HL-60 (cell line): ENCODE data around the gene SLC25A21.
"Not testable (repeated sequence)": the region's sequence is repeated elsewhere in the genome, so short reads cannot be mapped to it uniquely, and the experiment has no call there.

Experiments
- DNase-seq, 2 experiments: peaks; one replicate each; pipeline ENCODE4 v3.0.0-alpha.2; 2010 to 2020; ENCODE audit warnings: low read depth in 1 of 2, low spot score in 1 of 2
- H3K27ac ChIP-seq: fragments of 250-450 bp; sonication (Bioruptor Pico); replicated peaks from 2 replicates; pipeline ENCODE4 v1.5.1; 2020; ENCODE audit warnings: mild to moderate bottlenecking, moderate library complexity
- H3K27me3 ChIP-seq: fragments of 250-450 bp; sonication (Bioruptor Pico); 2 replicates; pipeline ENCODE4 v1.5.1; 2021; ENCODE audit warnings: mild to moderate bottlenecking, moderate library complexity; ENCODE audit not compliant: insufficient read depth, poor library complexity, severe bottlenecking
- H3K4me3 ChIP-seq: replicated peaks from 2 replicates; pipeline ENCODE4 v1.5.1; 2011; ENCODE audit warnings: mild to moderate bottlenecking, control low read depth, low read length; ENCODE audit not compliant: insufficient read depth
- CTCF ChIP-seq: IDR thresholded peaks from one replicate; pipeline ENCODE4 v1.5.1; 2011; ENCODE audit warnings: low read length, control low read depth, inconsistent platforms; ENCODE audit not compliant: insufficient read depth
- GABPA ChIP-seq: IDR thresholded peaks from 2 replicates; pipeline ENCODE4 v1.6.1; 2012; ENCODE audit warnings: low read depth
- POLR2AphosphoS5 ChIP-seq: IDR thresholded peaks from 2 replicates; pipeline ENCODE4 v1.6.1; 2012; ENCODE audit warnings: low read depth
- SPI1 ChIP-seq: IDR thresholded peaks from 2 replicates; pipeline ENCODE4 v1.6.1; 2012; ENCODE audit warnings: low read depth, mild to moderate bottlenecking, borderline replicate concordance
- TF ChIP-seq, protein P1 (sequence below): IDR thresholded peaks from 2 replicates; pipeline ENCODE4 v1.6.1; 2012; ENCODE audit warnings: low read depth; ENCODE audit not compliant: insufficient replicate concordance

Gene SLC25A21

DNA sequence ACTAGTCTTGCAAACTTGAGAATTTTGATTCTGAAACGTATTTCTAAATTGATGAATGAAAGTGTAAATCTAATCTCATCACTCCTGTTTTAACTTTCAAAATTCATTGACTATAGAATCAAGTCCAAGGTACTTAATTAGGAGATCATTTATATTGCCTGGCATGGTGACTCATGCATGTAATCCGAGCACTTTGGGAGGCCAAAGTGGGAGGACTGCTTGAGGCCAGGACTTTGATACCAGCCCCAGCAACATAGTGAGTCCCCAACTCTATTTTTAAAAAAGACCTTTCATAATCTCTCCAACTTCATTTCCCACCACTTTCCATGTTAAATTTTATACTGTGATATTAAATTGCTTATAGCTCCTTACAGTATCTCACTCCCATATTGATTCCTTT lies 22.3 kb upstream of the SLC25A21 start:
- Histone ChIP-seq H3K4me3 (no peak overlapping the region), H3K27ac (no peak overlapping the region)
- TF ChIP-seq, protein P1, sequence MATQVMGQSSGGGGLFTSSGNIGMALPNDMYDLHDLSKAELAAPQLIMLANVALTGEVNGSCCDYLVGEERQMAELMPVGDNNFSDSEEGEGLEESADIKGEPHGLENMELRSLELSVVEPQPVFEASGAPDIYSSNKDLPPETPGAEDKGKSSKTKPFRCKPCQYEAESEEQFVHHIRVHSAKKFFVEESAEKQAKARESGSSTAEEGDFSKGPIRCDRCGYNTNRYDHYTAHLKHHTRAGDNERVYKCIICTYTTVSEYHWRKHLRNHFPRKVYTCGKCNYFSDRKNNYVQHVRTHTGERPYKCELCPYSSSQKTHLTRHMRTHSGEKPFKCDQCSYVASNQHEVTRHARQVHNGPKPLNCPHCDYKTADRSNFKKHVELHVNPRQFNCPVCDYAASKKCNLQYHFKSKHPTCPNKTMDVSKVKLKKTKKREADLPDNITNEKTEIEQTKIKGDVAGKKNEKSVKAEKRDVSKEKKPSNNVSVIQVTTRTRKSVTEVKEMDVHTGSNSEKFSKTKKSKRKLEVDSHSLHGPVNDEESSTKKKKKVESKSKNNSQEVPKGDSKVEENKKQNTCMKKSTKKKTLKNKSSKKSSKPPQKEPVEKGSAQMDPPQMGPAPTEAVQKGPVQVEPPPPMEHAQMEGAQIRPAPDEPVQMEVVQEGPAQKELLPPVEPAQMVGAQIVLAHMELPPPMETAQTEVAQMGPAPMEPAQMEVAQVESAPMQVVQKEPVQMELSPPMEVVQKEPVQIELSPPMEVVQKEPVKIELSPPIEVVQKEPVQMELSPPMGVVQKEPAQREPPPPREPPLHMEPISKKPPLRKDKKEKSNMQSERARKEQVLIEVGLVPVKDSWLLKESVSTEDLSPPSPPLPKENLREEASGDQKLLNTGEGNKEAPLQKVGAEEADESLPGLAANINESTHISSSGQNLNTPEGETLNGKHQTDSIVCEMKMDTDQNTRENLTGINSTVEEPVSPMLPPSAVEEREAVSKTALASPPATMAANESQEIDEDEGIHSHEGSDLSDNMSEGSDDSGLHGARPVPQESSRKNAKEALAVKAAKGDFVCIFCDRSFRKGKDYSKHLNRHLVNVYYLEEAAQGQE = no peak
- no peak for TF ChIP-seq SPI1
- TF ChIP-seq POLR2AphosphoS5 = no peak
- TF ChIP-seq GABPA = no peak
- no peak for TF ChIP-seq CTCF

DNA sequence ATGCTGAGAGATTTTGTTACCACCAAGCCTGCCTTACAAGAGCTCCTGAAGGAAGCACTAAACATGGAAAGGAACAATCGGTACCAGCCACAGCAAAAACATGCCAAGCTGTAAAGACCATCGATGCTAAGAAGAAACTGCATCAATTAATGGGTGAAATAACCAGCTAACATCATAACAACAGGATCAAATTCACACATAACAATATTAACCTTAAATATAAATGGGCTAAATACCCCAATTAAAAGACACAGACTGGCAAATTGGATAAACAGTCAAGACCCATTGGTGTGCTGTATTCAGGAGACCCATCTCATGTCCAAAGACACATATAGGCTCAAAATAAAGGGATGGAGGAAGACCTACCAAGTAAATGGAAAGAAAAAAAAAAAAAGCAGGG lies 17.3 kb upstream of the SLC25A21 start:
- not testable (repeated sequence) for H3K27me3 ChIP-seq, DNase-seq, H3K4me3 ChIP-seq, H3K27ac ChIP-seq

More for the DNA sequence above, 22.3 kb upstream of the SLC25A21 start:
- H3K27me3 ChIP-seq = peaks cover 7% of the 10 kb centered on the region
- no peak for DNase-seq

DNA sequence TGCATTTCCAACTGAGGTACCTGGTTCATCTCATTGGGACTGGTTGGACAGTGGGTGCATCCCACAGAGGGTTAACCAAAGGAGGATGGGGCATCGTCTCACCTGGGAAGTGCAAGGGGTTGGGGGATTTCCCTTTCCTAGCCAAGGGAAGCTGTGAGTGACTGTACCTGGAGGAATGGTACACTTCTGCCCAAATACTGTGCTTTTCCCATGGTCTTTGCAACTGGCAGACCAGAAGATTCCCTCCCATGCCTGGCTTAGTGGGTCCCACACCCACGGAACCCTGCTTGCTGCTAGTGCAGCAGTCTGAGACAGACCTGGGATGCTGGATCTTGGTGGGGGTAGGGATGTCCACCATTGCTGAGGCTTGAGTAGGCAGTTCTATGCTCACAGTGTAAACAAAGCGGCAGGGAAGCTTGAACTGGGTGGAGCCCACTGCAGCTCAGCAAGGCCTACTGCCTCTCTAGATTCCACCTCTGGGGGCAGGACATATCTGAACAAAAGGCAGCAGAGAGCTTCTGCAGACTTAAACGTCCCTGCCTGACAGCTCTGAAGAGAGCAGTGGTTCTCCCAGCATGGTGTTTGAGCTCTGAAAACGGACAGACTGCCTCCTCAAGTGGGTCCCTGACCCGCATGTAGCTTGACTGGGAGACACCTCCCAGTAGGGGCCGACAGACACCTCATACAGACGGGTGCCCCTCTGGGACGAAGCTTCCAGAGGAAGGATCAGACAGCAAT lies 15.6 kb upstream of the SLC25A21 start:
- H3K27me3 ChIP-seq, H3K4me3 ChIP-seq, H3K27ac ChIP-seq, DNase-seq: not testable (repeated sequence)

- H3K27me3 ChIP-seq = no peaks in the 10 kb centered on the region
- TF ChIP-seq, protein P1 = no peak
- H3K27ac ChIP-seq = no peak overlapping the region
- H3K4me3 ChIP-seq = no peak overlapping the region
- DNase-seq = no peak
Observed at GRCh38 chr14:37187294-37187693, 14.9 kb upstream of the SLC25A21 start.

- DNase-seq = no peak
- H3K27me3 ChIP-seq = no peaks in the 10 kb centered on the region
- no peak for TF ChIP-seq GABPA
- no peak for TF ChIP-seq CTCF
- TF ChIP-seq SPI1 = no peak
- no peak overlapping the region for H3K27ac ChIP-seq
- no peak overlapping the region for H3K4me3 ChIP-seq
Observed at GRCh38 chr14:37186865-37187264, 14.5 kb upstream of the SLC25A21 start.
